Mononuclear cell (primary cell): Measurements from ENCODE around the gene PRKG2. TPM values are rescaled to one million over a fixed set of nuclear protein-coding genes. Genes with fewer than 3 reads are reported as not detected.
"Not testable (repeated sequence)": the region's sequence is repeated elsewhere in the genome, so short reads cannot be mapped to it uniquely, and the experiment has no call there.

Source experiments
- H3K27me3 ChIP-seq: 2 replicates; pipeline ENCODE4 v1.6.0; 2011; ENCODE audit warnings: low read length, control low read depth; ENCODE audit not compliant: insufficient read depth
- H3K4me1 ChIP-seq: 2 replicates; pipeline ENCODE4 v1.5.1; 2011; ENCODE audit warnings: mild to moderate bottlenecking, low read length, control low read depth; ENCODE audit not compliant: insufficient read depth
- H3K4me3 ChIP-seq: 2 replicates; pipeline ENCODE4 v1.5.1; 2011; ENCODE audit warnings: mild to moderate bottlenecking, low read length, moderate library complexity
- H3K9me3 ChIP-seq: 2 replicates; pipeline ENCODE4 v1.5.1; 2011; ENCODE audit warnings: low read depth, mild to moderate bottlenecking, control low read depth, low read length
- total RNA-seq: library from RNA; depleted of rRNA; stranded (reverse); fragments of >200 nt; gene quantifications from one replicate; pipeline ENCODE4 v1.2.3, GENCODE V29; 2012

PRKG2 gene
- total RNA-seq, 1 donor = 1.7 TPM

GRCh38 chr4:81227138-81227537 lies 12.1 kb upstream of the PRKG2 start:
- Histone ChIP-seq H3K27me3 (no peaks in the 10 kb centered on the region), H3K9me3 (no peaks in the 10 kb centered on the region), H3K4me1 (no peaks in the 10 kb centered on the region), H3K4me3 (no peak overlapping the region)

- Histone ChIP-seq H3K4me3 (no peak overlapping the region), H3K4me1 (no peaks in the 10 kb centered on the region), H3K9me3 (no peaks in the 10 kb centered on the region), H3K27me3 (no peaks in the 10 kb centered on the region)
Observed at GRCh38 chr4:81225252-81225651, 10.2 kb upstream of the PRKG2 start.

GRCh38 chr4:81222082-81222472 lies 7.1 kb upstream of the PRKG2 start:
- not testable (repeated sequence) for H3K4me3 ChIP-seq, H3K4me1 ChIP-seq, H3K27me3 ChIP-seq

GRCh38 chr4:81221303-81222081 lies 6.5 kb upstream of the PRKG2 start:
- no peaks in the 10 kb centered on the region for H3K9me3 ChIP-seq
- H3K4me3 ChIP-seq = no peak overlapping the region
- peaks cover 10% of the 10 kb centered on the region for H3K27me3 ChIP-seq
- no peaks in the 10 kb centered on the region for H3K4me1 ChIP-seq

More at GRCh38 chr4:81222082-81222472, 7.1 kb upstream of the PRKG2 start:
- H3K9me3 ChIP-seq = not testable (repeated sequence)

GRCh38 chr4:81220271-81220670 lies 5.2 kb upstream of the PRKG2 start:
- H3K9me3 ChIP-seq = no peaks in the 10 kb centered on the region
- H3K4me3 ChIP-seq = no peak overlapping the region
- H3K27me3 ChIP-seq = peaks cover 22% of the 10 kb centered on the region
- no peaks in the 10 kb centered on the region for H3K4me1 ChIP-seq

- Histone ChIP-seq H3K4me3 (no peak overlapping the region), H3K9me3 (no peaks in the 10 kb centered on the region), H3K4me1 (no peaks in the 10 kb centered on the region), H3K27me3 (peaks cover 42% of the 10 kb centered on the region)
Observed at GRCh38 chr4:81218206-81218605, 3.2 kb upstream of the PRKG2 start.

GRCh38 chr4:81217779-81218178 lies 2.8 kb upstream of the PRKG2 start:
- Histone ChIP-seq H3K27me3 (peaks cover 47% of the 10 kb centered on the region), H3K9me3 (no peaks in the 10 kb centered on the region), H3K4me3 (no peak overlapping the region), H3K4me1 (no peaks in the 10 kb centered on the region)

GRCh38 chr4:81215931-81216330 lies 909 bp upstream of the PRKG2 start:
- Histone ChIP-seq H3K27me3 (peaks cover 65% of the 10 kb centered on the region), H3K4me1 (no peaks in the 10 kb centered on the region), H3K4me3 (no peak overlapping the region), H3K9me3 (no peaks in the 10 kb centered on the region)

- H3K9me3 ChIP-seq = no peaks in the 10 kb centered on the region
- no peak overlapping the region for H3K4me3 ChIP-seq
- no peaks in the 10 kb centered on the region for H3K4me1 ChIP-seq
- H3K27me3 ChIP-seq = peaks cover 73% of the 10 kb centered on the region
Observed at GRCh38 chr4:81214144-81214880, 710 bp downstream of the PRKG2 start.

- Histone ChIP-seq H3K27me3 (peaks cover 72% of the 10 kb centered on the region), H3K9me3 (no peaks in the 10 kb centered on the region), H3K4me3 (no peak overlapping the region), H3K4me1 (no peaks in the 10 kb centered on the region)
Observed at GRCh38 chr4:81213671-81214070, 1.4 kb downstream of the PRKG2 start.

- Histone ChIP-seq H3K27me3 (peaks cover 65% of the 10 kb centered on the region), H3K9me3 (no peaks in the 10 kb centered on the region)
Observed at GRCh38 chr4:81211956-81212355, 3.1 kb downstream of the PRKG2 start.

GRCh38 chr4:81207828-81208227 lies 7.2 kb downstream of the PRKG2 start:
- H3K4me1 ChIP-seq = no peaks in the 10 kb centered on the region
- H3K27me3 ChIP-seq = peaks cover 30% of the 10 kb centered on the region
- H3K9me3 ChIP-seq = no peaks in the 10 kb centered on the region
- no peak overlapping the region for H3K4me3 ChIP-seq

More at GRCh38 chr4:81211956-81212355, 3.1 kb downstream of the PRKG2 start:
- no peaks in the 10 kb centered on the region for H3K4me1 ChIP-seq
- no peak overlapping the region for H3K4me3 ChIP-seq

- Histone ChIP-seq H3K4me3 (no peak overlapping the region), H3K4me1 (no peaks in the 10 kb centered on the region), H3K9me3 (no peaks in the 10 kb centered on the region), H3K27me3 (peaks cover 5% of the 10 kb centered on the region)
Observed at GRCh38 chr4:81205302-81205701, 9.7 kb downstream of the PRKG2 start.

GRCh38 chr4:81204571-81204970 lies 10.5 kb downstream of the PRKG2 start:
- H3K27me3 ChIP-seq = peaks cover 3% of the 10 kb centered on the region
- H3K9me3 ChIP-seq = no peaks in the 10 kb centered on the region

GRCh38 chr4:81199831-81200230 lies 15.2 kb downstream of the PRKG2 start:
- Histone ChIP-seq H3K4me3 (no peak overlapping the region), H3K27me3 (no peaks in the 10 kb centered on the region), H3K4me1 (no peaks in the 10 kb centered on the region), H3K9me3 (no peaks in the 10 kb centered on the region)

More at GRCh38 chr4:81204571-81204970, 10.5 kb downstream of the PRKG2 start:
- Histone ChIP-seq H3K4me3 (no peak overlapping the region), H3K4me1 (no peaks in the 10 kb centered on the region)
